MM.1S (cell line): ENCODE results near the gene LINGO1.

ENCODE experiments used
- EZH2 ChIP-seq: fragments of 300-600 bp; sonication (generic); optimal IDR thresholded peaks from 2 replicates; pipeline ENCODE3; 2017; ENCODE audit warnings: low read depth, mild to moderate bottlenecking, antibody characterized with exemption, low read length, mixed read lengths
- EZH2phosphoT487 ChIP-seq: fragments of 300-600 bp; sonication (generic); IDR thresholded peaks from 2 replicates; pipeline ENCODE4 v1.6.1; 2018; ENCODE audit warnings: antibody characterized with exemption, low read length
- TF ChIP-seq, protein P1 (sequence below): fragments of 300-600 bp; sonication (generic); IDR thresholded peaks from 2 replicates; pipeline ENCODE4 v1.5.1; 2016; ENCODE audit warnings: antibody characterized with exemption, low read length, mixed read lengths

- TF ChIP-seq, protein P1, sequence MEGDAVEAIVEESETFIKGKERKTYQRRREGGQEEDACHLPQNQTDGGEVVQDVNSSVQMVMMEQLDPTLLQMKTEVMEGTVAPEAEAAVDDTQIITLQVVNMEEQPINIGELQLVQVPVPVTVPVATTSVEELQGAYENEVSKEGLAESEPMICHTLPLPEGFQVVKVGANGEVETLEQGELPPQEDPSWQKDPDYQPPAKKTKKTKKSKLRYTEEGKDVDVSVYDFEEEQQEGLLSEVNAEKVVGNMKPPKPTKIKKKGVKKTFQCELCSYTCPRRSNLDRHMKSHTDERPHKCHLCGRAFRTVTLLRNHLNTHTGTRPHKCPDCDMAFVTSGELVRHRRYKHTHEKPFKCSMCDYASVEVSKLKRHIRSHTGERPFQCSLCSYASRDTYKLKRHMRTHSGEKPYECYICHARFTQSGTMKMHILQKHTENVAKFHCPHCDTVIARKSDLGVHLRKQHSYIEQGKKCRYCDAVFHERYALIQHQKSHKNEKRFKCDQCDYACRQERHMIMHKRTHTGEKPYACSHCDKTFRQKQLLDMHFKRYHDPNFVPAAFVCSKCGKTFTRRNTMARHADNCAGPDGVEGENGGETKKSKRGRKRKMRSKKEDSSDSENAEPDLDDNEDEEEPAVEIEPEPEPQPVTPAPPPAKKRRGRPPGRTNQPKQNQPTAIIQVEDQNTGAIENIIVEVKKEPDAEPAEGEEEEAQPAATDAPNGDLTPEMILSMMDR: no peak
- TF ChIP-seq EZH2phosphoT487: no peak
- TF ChIP-seq EZH2: no peak
Measured at GRCh38 chr15:77574521-77575202, 58.0 kb downstream of the LINGO1 start.
